K562 (cell line): ENCODE results near the gene PREX1. TPM values are rescaled to one million over a fixed set of nuclear protein-coding genes. Genes with fewer than 3 reads are reported as not detected.

Experiments used
- ATAC-seq: fragments of 200-7000 bp; cut with Tn5 transposase; 3 replicates; pipeline ENCODE4 v1.9.1; 2020; ENCODE audit warnings: moderate library complexity
- BruUV-seq: library from RNA; stranded (reverse); fragments of 400-500 nt; replicated peaks from 2 replicates; lab custom pipeline; 2021; lab: Mats Ljungman, UMichigan
- CTCF ChIA-PET: fragments of 300-600 bp; formaldehyde crosslinking; extraction: SDS; loops from one replicate; lab custom pipeline; 2021; ENCODE audit warnings: low intra/inter-chr PET ratio; lab: Yijun Ruan, JAX
- POLR2A ChIA-PET: fragments of 300-600, 350-650 bp; sonication (Branson Sonifier 250); formaldehyde crosslinking; extraction: SDS; loops from one replicate; lab custom pipeline; 2021; ENCODE audit warnings: antibody characterized with exemption, inconsistent platforms; lab: Yijun Ruan, JAX
- DNase-seq, 4 experiments: peaks; one replicate each; pipeline versions ENCODE4 v3.0.0 to v3.0.0-alpha.2; 2011 to 2018; ENCODE audit warnings: low spot score in 3 of 4, mixed read lengths in 3 of 4; ENCODE audit errors: extremely low read depth in 1 of 4
- FAIRE-seq: peaks from 2 replicates; lab custom pipeline; 2011; peaks lifted over from hg19 to GRCh38; lab: Jason Lieb, UNC
- H2AFZ ChIP-seq: 2 replicates; pipeline ENCODE4 v1.6.0; 2011; ENCODE audit warnings: low read depth, low read length, control low read depth, inconsistent platforms
- H3K27ac ChIP-seq: fragments of 200-600 bp; 3 replicates; pipeline ENCODE4 v1.8.0; 2011; ENCODE audit warnings: low read depth, mild to moderate bottlenecking, control low read depth, inconsistent platforms, low read length, moderate library complexity, mixed read lengths; ENCODE audit errors: extremely low read depth
- H3K27me3 ChIP-seq, 2 experiments: fragments of 300-600 bp in 1 of 2; 2 replicates in 1 of 2; 3 replicates in 1 of 2; pipeline versions ENCODE4 v1.6.0 to v1.8.0; 2011; ENCODE audit warnings: inconsistent platforms in 2 of 2, low read length in 2 of 2, mild to moderate bottlenecking in 1 of 2, mixed read lengths in 1 of 2, moderate library complexity in 1 of 2; ENCODE audit not compliant: control insufficient read depth in 2 of 2, insufficient read depth in 2 of 2
- H3K36me3 ChIP-seq: fragments of 300-600 bp; 3 replicates; pipeline ENCODE4 v1.8.0; 2011; ENCODE audit warnings: mild to moderate bottlenecking, low read length, inconsistent platforms; ENCODE audit not compliant: control insufficient read depth, insufficient read depth
- H3K4me1 ChIP-seq, 2 experiments: fragments of 200-600 bp in 1 of 2; replicated peaks in 1 of 2; 2 replicates in 1 of 2; 3 replicates in 1 of 2; pipeline versions ENCODE4 v1.5.1 to v1.8.0; 2011; ENCODE audit warnings: inconsistent platforms in 2 of 2, low read length in 2 of 2, mild to moderate bottlenecking in 1 of 2, mixed read lengths in 1 of 2, moderate library complexity in 1 of 2; ENCODE audit not compliant: control insufficient read depth in 2 of 2, insufficient read depth in 2 of 2
- H3K4me2 ChIP-seq: 2 replicates; pipeline ENCODE4 v1.6.1; 2011; ENCODE audit warnings: low read length, control low read depth, inconsistent platforms, mixed read lengths; ENCODE audit not compliant: insufficient read depth
- H3K4me3 ChIP-seq: fragments of 200-600 bp; sonication (generic), shearing (Covaris generic); 2 replicates; pipeline ENCODE4 v1.5.1; 2016; ENCODE audit warnings: control low read depth, inconsistent platforms
- H3K79me2 ChIP-seq: fragments of 200-600 bp; 3 replicates; pipeline ENCODE4 v1.8.0; 2011; ENCODE audit warnings: low read length, inconsistent platforms; ENCODE audit not compliant: control insufficient read depth, insufficient read depth
- H3K9ac ChIP-seq, 2 experiments: 2 replicates each; pipeline versions ENCODE4 v1.6.0 to v1.6.1; 2011; ENCODE audit warnings: low read depth in 2 of 2, low read length in 2 of 2, control low read depth in 1 of 2, inconsistent platforms in 1 of 2, mild to moderate bottlenecking in 1 of 2, mixed read lengths in 1 of 2; ENCODE audit not compliant: insufficient read depth in 1 of 2
- H3K9me1 ChIP-seq: one replicate; pipeline ENCODE4 v1.6.0; 2011; ENCODE audit warnings: inconsistent platforms, mild to moderate bottlenecking, low read length, moderate library complexity; ENCODE audit not compliant: control insufficient read depth, insufficient read depth
- H3K9me3 ChIP-seq: replicated peaks from 2 replicates; pipeline ENCODE4 v1.5.1; 2011; ENCODE audit warnings: low read depth, low read length, inconsistent platforms; ENCODE audit not compliant: control insufficient read depth, insufficient read depth
- H4K20me1 ChIP-seq: replicated peaks from 2 replicates; pipeline ENCODE4 v1.6.1; 2011; ENCODE audit warnings: low read length, inconsistent platforms, mixed read lengths; ENCODE audit not compliant: control insufficient read depth, insufficient read depth
- ILF3 ChIP-seq: fragments of 450-650 bp; IDR thresholded peaks from 2 replicates; pipeline ENCODE4 v1.6.1; 2018; ENCODE audit warnings: antibody characterized with exemption, mild to moderate bottlenecking, moderate library complexity, borderline replicate concordance
- MYBL2 ChIP-seq, 2 experiments: fragments of 450-650 bp in 1 of 2; sonication (generic) in 1 of 2; formaldehyde crosslinking in 1 of 2; IDR thresholded peaks; 2 replicates each; pipeline versions ENCODE4 v1.6.1 to v1.8.1; 2017 to 2022; ENCODE audit warnings: borderline replicate concordance in 1 of 2, inconsistent platforms in 1 of 2, low read depth in 1 of 2, mild to moderate bottlenecking in 1 of 2, missing genetic modification reagents in 1 of 2, moderate library complexity in 1 of 2
- SPI1 ChIP-seq: IDR thresholded peaks from 2 replicates; pipeline ENCODE4 v1.6.1; 2011; ENCODE audit warnings: low read depth, low read length, control low read depth, borderline replicate concordance
- ZBED1 ChIP-seq: IDR thresholded peaks from 2 replicates; pipeline ENCODE4 v1.6.1; 2014
- ZKSCAN1 ChIP-seq: fragments of 150-350 bp; IDR thresholded peaks from 2 replicates; pipeline ENCODE4 v1.6.1; 2016; ENCODE audit warnings: low read depth, low read length
- ZKSCAN8 ChIP-seq: fragments of 200-800 bp; sonication (Bioruptor generic); IDR thresholded peaks from 2 replicates; pipeline ENCODE4 v1.6.1; 2016; ENCODE audit warnings: missing genetic modification characterization, missing compliant biosample characterization
- ZNF124 ChIP-seq: sonication (generic); formaldehyde crosslinking; IDR thresholded peaks from 2 replicates; pipeline ENCODE4 v1.8.1; 2022; ENCODE audit warnings: missing genetic modification reagents
- ZNF184 ChIP-seq: sonication (generic); formaldehyde crosslinking; IDR thresholded peaks from 2 replicates; pipeline ENCODE4 v1.5.0; 2020; ENCODE audit warnings: missing genetic modification reagents
- ZNF644 ChIP-seq: fragments of 200-800 bp; sonication (Bioruptor generic); IDR thresholded peaks from 2 replicates; pipeline ENCODE4 v1.6.1; 2016; ENCODE audit warnings: low read depth, missing genetic modification characterization, missing compliant biosample characterization
- WGBS: fragments of 100-300 bp; shearing (Covaris generic); methylation state at CpG from one replicate; pipeline ENCODE4 v1.1.6; 2016; ENCODE audit warnings: low coverage, mixed read lengths; ENCODE audit not compliant: insufficient coverage; ENCODE audit errors: missing lambda C conversion rate; 5-methylcytosine and 5-hydroxymethylcytosine counted together
- in situ Hi-C: fragments of 300-500 bp; cut with MboI; formaldehyde crosslinking; loops from 4 replicates; pipeline ENCODE4 v1.15.0; 2018; ENCODE audit warnings: inconsistent platforms, mixed read lengths
- intact Hi-C: fragments of 100-400 bp; cut with micrococcal nuclease; formaldehyde crosslinking; loops from 2 replicates; pipeline ENCODE4 v1.14.2; 2022
- polyA plus RNA-seq, 8 experiments: library from polyadenylated mRNA; depleted of rRNA in 4 of 8; stranded (reverse) in 5 of 8; unstranded in 3 of 8; fragments of >200 nt; fragmentation: Nextera tagmentation in 2 of 8; fragmentation: Illumina TruSeq in 1 of 8; extraction: Ambion mirVana in 2 of 8; extraction: Trizol in 1 of 8; gene quantifications; 2 replicates each; pipeline versions ENCODE4 v1.2.1 to v1.2.3, GENCODE V29; 2011 to 2014; ENCODE audit warnings: inconsistent platforms in 1 of 8, missing spikeins in 1 of 8
- total RNA-seq, 7 experiments: library from RNA; depleted of rRNA in 6 of 7; stranded (reverse); fragments of >200 nt in 6 of 7; fragmentation: Illumina TruSeq in 2 of 7; extraction: Trizol in 2 of 7; gene quantifications; 2 replicates each; pipeline versions ENCODE4 v1.2.1 to v1.2.3, GENCODE V29; 2011 to 2021; ENCODE audit warnings: low replicate concordance in 1 of 7
- TF ChIP-seq, protein P1 (sequence below): fragments of 450-650 bp; IDR thresholded peaks from 2 replicates; pipeline ENCODE4 v1.6.1; 2014; ENCODE audit warnings: low read depth, mild to moderate bottlenecking, moderate library complexity, borderline replicate concordance
- TF ChIP-seq, protein P2 (sequence below): fragments of 450-650 bp; IDR thresholded peaks from 2 replicates; pipeline ENCODE4 v1.6.1; 2018; ENCODE audit warnings: mild to moderate bottlenecking, low read depth; ENCODE audit not compliant: partially characterized antibody

Gene PREX1
- total and polyA plus RNA-seq, 9 of the 15 experiments (the other 6 are each of a cell fraction or from before 2014, with no cell fraction given): 0.37 to 10.4 (median 4.8) TPM

DNA sequence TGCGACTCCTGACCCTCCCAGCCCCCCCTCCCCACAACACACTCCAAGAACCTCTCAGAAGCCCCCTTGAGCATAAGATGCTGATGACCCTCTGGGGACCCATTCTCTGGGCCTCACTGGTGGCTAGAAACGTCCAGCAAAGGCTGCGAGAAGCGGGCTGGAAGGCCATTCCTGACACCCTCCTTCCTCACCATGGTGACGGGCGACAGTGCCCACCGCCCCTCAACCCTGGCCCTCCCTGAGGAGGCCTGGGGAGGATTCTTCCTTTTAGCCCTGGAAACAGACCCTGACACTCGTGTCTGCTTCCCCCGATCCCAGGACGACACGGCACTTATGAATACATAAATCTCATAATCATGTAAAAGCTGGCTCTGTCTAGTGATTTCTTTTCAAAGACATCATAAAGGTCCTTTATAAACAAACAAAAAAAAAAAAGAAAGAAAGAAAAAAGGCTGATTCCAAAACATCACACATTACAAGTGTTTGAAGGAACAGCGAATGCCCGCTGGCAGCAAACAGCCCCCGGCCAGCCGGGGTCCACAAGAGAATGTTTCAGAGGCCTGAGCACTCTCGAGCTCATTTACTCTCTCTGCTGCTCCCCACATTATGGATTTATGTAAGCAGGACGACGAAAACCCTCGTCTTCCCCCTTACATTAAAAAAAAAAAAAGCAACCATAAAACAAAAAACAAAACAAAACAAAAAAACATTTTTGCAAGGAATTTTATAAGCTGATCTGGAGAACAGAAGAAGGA, 40.7 kb downstream of the PREX1 start:
- Histone ChIP-seq H3K36me3 (no peaks in the 10 kb centered on the region), H2AFZ (no peak overlapping the region), H3K4me2 (no peak overlapping the region), H3K4me3 (no peak overlapping the region), H3K79me2 (no peaks in the 10 kb centered on the region), H3K27me3 (peaks cover 0 to 10% of the 10 kb centered on the region in 2 experiments; a peak in 1 of 5 replicates), H3K9me3 (no peaks in the 10 kb centered on the region), H3K9ac (no peak overlapping the region), H4K20me1 (peaks cover 5% of the 10 kb centered on the region; the same call in 1 of the 2 replicates), H3K4me1 (peaks cover 6 to 9% of the 10 kb centered on the region in 2 experiments; a peak in 3 of 5 replicates), H3K9me1 (no peaks in the 10 kb centered on the region), H3K27ac (no peak overlapping the region)
- WGBS: 43% methylated on average over 18 of the region's 19 CpGs
- 0 out of 2 replicates have a peak, but pooled peaks have one; percentile 18 for TF ChIP-seq ZKSCAN8 (CRISPR knock-in tag)
- TF ChIP-seq ZNF124 (CRISPR knock-in tag): no peak
- no peak for DNase-seq
- ATAC-seq: no peak
- ChIA-PET CTCF (no interaction called here), POLR2A (interaction anchor here (0.6 to 1.2 kb wide), 2 partner anchors 11 to 16 kb away, joined by 3 read pairs; no protein-coding TSS in a partner anchor)
- BruUV-seq: no TSS peak
- no peak for FAIRE-seq
- in situ Hi-C loops (no loop called here), intact Hi-C loops (no loop called here)

DNA sequence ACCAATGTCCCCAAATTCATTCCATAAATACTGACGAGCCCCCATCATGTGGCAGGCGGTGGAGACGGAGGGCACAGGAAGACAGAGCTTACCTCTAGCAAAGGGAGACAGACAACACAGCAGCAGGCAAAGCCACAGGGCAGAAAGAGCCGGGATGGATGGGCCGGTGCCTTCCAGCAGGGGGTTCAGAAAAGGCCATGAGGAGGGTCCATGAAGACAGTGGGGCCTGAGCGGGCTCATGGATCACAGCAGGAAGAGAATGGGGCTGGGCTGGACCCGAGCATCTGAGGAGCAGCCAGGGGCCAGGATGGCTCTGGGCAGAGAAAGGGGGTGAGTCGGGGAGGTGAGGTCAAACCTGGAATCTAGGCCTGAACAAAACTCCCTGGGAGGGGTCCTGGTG, 42.0 kb downstream of the PREX1 start:
- H3K9me3 ChIP-seq: no peaks in the 10 kb centered on the region
- no peaks in the 10 kb centered on the region for H3K9me1 ChIP-seq
- no peak for ATAC-seq
- peaks cover 0 to 10% of the 10 kb centered on the region in 2 experiments; a peak in 1 of 5 replicates for H3K27me3 ChIP-seq
- H2AFZ ChIP-seq: no peak overlapping the region
- CTCF ChIA-PET: no interaction called here
- no peak overlapping the region for H3K9ac ChIP-seq
- no peaks in the 10 kb centered on the region for H3K79me2 ChIP-seq
- 44% methylated on average over 8 of the region's 8 CpGs for WGBS
- DNase-seq: no peak
- POLR2A ChIA-PET: interaction anchor here (0.7 kb wide), 1 partner anchor 11 kb away, joined by 3 read pairs; no protein-coding TSS in a partner anchor
- H4K20me1 ChIP-seq: peaks cover 5% of the 10 kb centered on the region; the same call in 1 of the 2 replicates
- FAIRE-seq: no peak
- no peaks in the 10 kb centered on the region for H3K36me3 ChIP-seq
- intact Hi-C loops (no loop called here), in situ Hi-C loops (no loop called here)
- BruUV-seq: no TSS peak
- no peak overlapping the region for H3K4me3 ChIP-seq
- no peak overlapping the region for H3K27ac ChIP-seq
- H3K4me1 ChIP-seq: peaks cover 6 to 9% of the 10 kb centered on the region in 2 experiments; a peak in 3 of 5 replicates
- H3K4me2 ChIP-seq: no peak overlapping the region
- TF ChIP-seq ZBED1 (no peak), ILF3 (no peak), SPI1 (no peak), ZNF644 (no peak), ZKSCAN1 (no peak), ZNF184 (CRISPR knock-in tag) (no peak), MYBL2 (IDR thresholded peaks at IDR 0.05; ENCODE audit: low read depth) (no peak), MYBL2 (CRISPR knock-in tag; IDR thresholded peaks at IDR 0.05; ENCODE audit: borderline replicate concordance) (no peak)
- TF ChIP-seq, protein P1, sequence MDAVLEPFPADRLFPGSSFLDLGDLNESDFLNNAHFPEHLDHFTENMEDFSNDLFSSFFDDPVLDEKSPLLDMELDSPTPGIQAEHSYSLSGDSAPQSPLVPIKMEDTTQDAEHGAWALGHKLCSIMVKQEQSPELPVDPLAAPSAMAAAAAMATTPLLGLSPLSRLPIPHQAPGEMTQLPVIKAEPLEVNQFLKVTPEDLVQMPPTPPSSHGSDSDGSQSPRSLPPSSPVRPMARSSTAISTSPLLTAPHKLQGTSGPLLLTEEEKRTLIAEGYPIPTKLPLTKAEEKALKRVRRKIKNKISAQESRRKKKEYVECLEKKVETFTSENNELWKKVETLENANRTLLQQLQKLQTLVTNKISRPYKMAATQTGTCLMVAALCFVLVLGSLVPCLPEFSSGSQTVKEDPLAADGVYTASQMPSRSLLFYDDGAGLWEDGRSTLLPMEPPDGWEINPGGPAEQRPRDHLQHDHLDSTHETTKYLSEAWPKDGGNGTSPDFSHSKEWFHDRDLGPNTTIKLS: no peak
- TF ChIP-seq, protein P2, sequence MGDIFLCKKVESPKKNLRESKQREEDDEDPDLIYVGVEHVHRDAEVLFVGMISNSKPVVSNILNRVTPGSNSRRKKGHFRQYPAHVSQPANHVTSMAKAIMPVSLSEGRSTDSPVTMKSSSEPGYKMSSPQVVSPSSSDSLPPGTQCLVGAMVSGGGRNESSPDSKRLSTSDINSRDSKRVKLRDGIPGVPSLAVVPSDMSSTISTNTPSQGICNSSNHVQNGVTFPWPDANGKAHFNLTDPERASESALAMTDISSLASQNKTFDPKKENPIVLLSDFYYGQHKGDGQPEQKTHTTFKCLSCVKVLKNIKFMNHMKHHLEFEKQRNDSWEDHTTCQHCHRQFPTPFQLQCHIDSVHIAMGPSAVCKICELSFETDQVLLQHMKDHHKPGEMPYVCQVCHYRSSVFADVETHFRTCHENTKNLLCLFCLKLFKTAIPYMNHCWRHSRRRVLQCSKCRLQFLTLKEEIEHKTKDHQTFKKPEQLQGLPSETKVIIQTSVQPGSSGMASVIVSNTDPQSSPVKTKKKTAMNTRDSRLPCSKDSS: no peak
